Esophagus muscularis mucosa (tissue), 4 donors: Measurements from ENCODE around the gene TMED4. TPM values are rescaled to one million over a fixed set of nuclear protein-coding genes. Genes with fewer than 3 reads are reported as not detected.

ENCODE experiments used
- DNase-seq: peaks from one replicate; pipeline ENCODE4 v3.0.0-alpha.2; 2017; ENCODE audit errors: extremely low spot score
- H3K27ac ChIP-seq, 4 donors: fragments of 200-600 bp; sonication (generic); replicated peaks in 1 of 4; 1 replicate in 3 of 4; 2 replicates in 1 of 4; pipeline ENCODE4 v1.5.1; 2016 to 2019; ENCODE audit warnings: mild to moderate bottlenecking in 1 of 4
- H3K27me3 ChIP-seq, 4 donors: fragments of 200-600 bp; sonication (generic); one replicate each; pipeline versions ENCODE4 v1.5.1 to v1.6.0; 2016 to 2019
- H3K36me3 ChIP-seq, 4 donors: fragments of 200-600 bp; sonication (generic); one replicate each; pipeline ENCODE4 v1.5.1; 2016 to 2019
- H3K4me1 ChIP-seq, 4 donors: fragments of 200-600 bp; sonication (generic); one replicate each; pipeline ENCODE4 v1.5.1; 2016 to 2019
- H3K4me3 ChIP-seq, 4 donors: fragments of 200-600 bp; sonication (generic); 1 replicate in 2 of 4; 2 replicates in 2 of 4; pipeline ENCODE4 v1.5.1; 2016 to 2019; ENCODE audit warnings: mild to moderate bottlenecking in 4 of 4, moderate library complexity in 1 of 4
- H3K9me3 ChIP-seq, 4 donors: fragments of 200-600 bp; sonication (generic); 1 replicate in 3 of 4; 2 replicates in 1 of 4; pipeline ENCODE4 v1.5.1; 2016 to 2019
- EP300 ChIP-seq: sonication (generic); formaldehyde crosslinking; IDR thresholded peaks from one replicate; pipeline ENCODE4 v1.6.1; 2017; ENCODE audit warnings: antibody characterized with exemption
- POLR2A ChIP-seq: fragments of 450-650 bp; IDR thresholded peaks from one replicate; pipeline ENCODE4 v1.6.1; 2017; ENCODE audit warnings: antibody characterized with exemption, moderate library complexity, mild to moderate bottlenecking, low read depth
- POLR2AphosphoS5 ChIP-seq, 2 donors: sonication (generic); formaldehyde crosslinking; IDR thresholded peaks; one replicate each; pipeline ENCODE4 v1.6.1; 2017; ENCODE audit warnings: antibody characterized with exemption in 2 of 2
- WGBS: methylation state at CpG from one replicate; pipeline ENCODE4 v1.1.5; 2018; 5-methylcytosine and 5-hydroxymethylcytosine counted together
- intact Hi-C: fragments of 100-400 bp; cut with DNase I; formaldehyde crosslinking; loops from one replicate; pipeline ENCODE4 v1.15.1; 2023
- total RNA-seq, 4 donors: library from RNA; depleted of rRNA; stranded (reverse); fragments of >200 nt; gene quantifications; one replicate each; pipeline versions ENCODE4 v1.1.0 to v1.2.1, GENCODE V29; 2016
- TF ChIP-seq, protein P1 (sequence below), 3 experiments: fragments of 200-600 bp in 2 of 3; fragments of 450-650 bp in 1 of 3; sonication (generic) in 2 of 3; IDR thresholded peaks; one replicate each; pipeline ENCODE4 v1.5.1; 2017 to 2019; ENCODE audit warnings: antibody characterized with exemption in 3 of 3, mild to moderate bottlenecking in 2 of 3, moderate library complexity in 1 of 3

Gene TMED4
- total RNA-seq, 4 donors from 2014 or later = 82.3 to 154 (median 116) TPM

- intact Hi-C loops = no loop called here
- Histone ChIP-seq H3K27me3 (no peaks in the 10 kb centered on the region), H3K4me1 (no peaks in the 10 kb centered on the region), H3K4me3 (no peak overlapping the region), H3K27ac (no peak overlapping the region), H3K9me3 (no peaks in the 10 kb centered on the region), H3K36me3 (no peaks in the 10 kb centered on the region)
- TF ChIP-seq, protein P1, sequence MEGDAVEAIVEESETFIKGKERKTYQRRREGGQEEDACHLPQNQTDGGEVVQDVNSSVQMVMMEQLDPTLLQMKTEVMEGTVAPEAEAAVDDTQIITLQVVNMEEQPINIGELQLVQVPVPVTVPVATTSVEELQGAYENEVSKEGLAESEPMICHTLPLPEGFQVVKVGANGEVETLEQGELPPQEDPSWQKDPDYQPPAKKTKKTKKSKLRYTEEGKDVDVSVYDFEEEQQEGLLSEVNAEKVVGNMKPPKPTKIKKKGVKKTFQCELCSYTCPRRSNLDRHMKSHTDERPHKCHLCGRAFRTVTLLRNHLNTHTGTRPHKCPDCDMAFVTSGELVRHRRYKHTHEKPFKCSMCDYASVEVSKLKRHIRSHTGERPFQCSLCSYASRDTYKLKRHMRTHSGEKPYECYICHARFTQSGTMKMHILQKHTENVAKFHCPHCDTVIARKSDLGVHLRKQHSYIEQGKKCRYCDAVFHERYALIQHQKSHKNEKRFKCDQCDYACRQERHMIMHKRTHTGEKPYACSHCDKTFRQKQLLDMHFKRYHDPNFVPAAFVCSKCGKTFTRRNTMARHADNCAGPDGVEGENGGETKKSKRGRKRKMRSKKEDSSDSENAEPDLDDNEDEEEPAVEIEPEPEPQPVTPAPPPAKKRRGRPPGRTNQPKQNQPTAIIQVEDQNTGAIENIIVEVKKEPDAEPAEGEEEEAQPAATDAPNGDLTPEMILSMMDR (IDR thresholded peaks at IDR 0.05) = no peak
- TF ChIP-seq POLR2AphosphoS5 (IDR thresholded peaks at IDR 0.05) (no peak), POLR2A (no peak), EP300 (no peak)
- 53% methylated on average over 5 of the region's 5 CpGs for WGBS
- no peak for DNase-seq
Observed at GRCh38 chr7:44534087-44534486, 47.9 kb downstream of the TMED4 start.

GRCh38 chr7:44533301-44534055, 48.6 kb downstream of the TMED4 start:
- H3K27ac ChIP-seq = no peak overlapping the region
- H3K9me3 ChIP-seq = no peaks in the 10 kb centered on the region
- DNase-seq = no peak
- H3K27me3 ChIP-seq = no peaks in the 10 kb centered on the region
- 84% methylated on average over 8 of the region's 8 CpGs for WGBS
- TF ChIP-seq POLR2AphosphoS5 (IDR thresholded peaks at IDR 0.05) (no peak), POLR2A (no peak)
- intact Hi-C loops = no loop called here
- no peaks in the 10 kb centered on the region for H3K36me3 ChIP-seq
- H3K4me1 ChIP-seq = no peaks in the 10 kb centered on the region
- no peak overlapping the region for H3K4me3 ChIP-seq

GRCh38 chr7:44531421-44532380, 50.3 kb downstream of the TMED4 start:
- peak; percentile 74 for DNase-seq
- no peak overlapping the region for H3K27ac ChIP-seq
- peaks cover 0 to 11% (median 4%) of the 10 kb centered on the region in 4 donors for H3K9me3 ChIP-seq
- H3K4me1 ChIP-seq = no peaks in the 10 kb centered on the region
- H3K4me3 ChIP-seq = no peak overlapping the region
- intact Hi-C loops = no loop called here
- WGBS = 85% methylated on average over 11 of the region's 17 CpGs
- H3K27me3 ChIP-seq = no peaks in the 10 kb centered on the region
- no peaks in the 10 kb centered on the region for H3K36me3 ChIP-seq
- TF ChIP-seq, protein P1 (IDR thresholded peaks at IDR 0.05) = no peak
- TF ChIP-seq POLR2A (no peak), POLR2AphosphoS5 (IDR thresholded peaks at IDR 0.05) (no peak), EP300 (no peak)

DNA sequence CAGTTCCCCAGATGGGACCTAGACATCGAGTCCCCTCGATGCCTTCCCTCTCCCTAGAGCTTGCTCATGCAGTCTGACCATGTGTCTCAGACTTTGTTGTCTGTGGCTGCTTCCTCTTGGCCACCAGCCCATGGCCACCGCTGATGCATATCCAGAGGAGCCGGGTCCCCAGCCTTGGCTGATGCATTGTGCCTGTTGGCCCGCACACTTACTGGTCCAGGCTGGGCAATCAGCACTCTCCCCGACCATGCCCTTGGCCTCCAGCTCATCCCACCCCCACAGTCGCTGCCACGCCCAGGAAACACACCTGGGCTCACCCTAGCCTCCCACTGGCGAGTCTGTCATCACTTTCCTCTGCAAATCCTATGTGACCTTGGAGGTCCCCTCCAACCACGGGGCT, 51.0 kb downstream of the TMED4 start:
- TF ChIP-seq, protein P1 (IDR thresholded peaks at IDR 0.05) = no peak
- TF ChIP-seq POLR2AphosphoS5 (IDR thresholded peaks at IDR 0.05) (no peak), POLR2A (no peak), EP300 (no peak)

More for the DNA sequence above, 51.0 kb downstream of the TMED4 start:
- no peak for DNase-seq
- intact Hi-C loops = no loop called here
- no peak overlapping the region for H3K4me3 ChIP-seq
- WGBS = 81% methylated on average over 10 of the region's 10 CpGs
- no peak overlapping the region for H3K27ac ChIP-seq
- peaks cover 0 to 18% (median 8%) of the 10 kb centered on the region in 4 donors for H3K9me3 ChIP-seq
- no peaks in the 10 kb centered on the region for H3K36me3 ChIP-seq
- H3K4me1 ChIP-seq = no peaks in the 10 kb centered on the region
- H3K27me3 ChIP-seq = no peaks in the 10 kb centered on the region

Other genes starting within 250 kb of the TMED4 start
- 10 to 100 TPM; 44.9 to 92.4 (median 73.0) TPM for gene NUDCD3, start 91.6 kb downstream of the TMED4 start, total RNA-seq
- gene NPC1L1, start 40.9 kb downstream of the TMED4 start, total RNA-seq = under 1 TPM in 2 of 4 donors, not detected in 2; 0.17 to 0.57 TPM
- gene DDX56, start 8.3 kb downstream of the TMED4 start, total RNA-seq = 10 to 100 TPM; 35.3 to 54.2 (median 49.4) TPM
- 100 to 1,000 TPM; 135 to 184 (median 145) TPM for gene OGDH, start 24.4 kb upstream of the TMED4 start, total RNA-seq
- 10 to 100 TPM; 12.4 to 36.0 (median 28.4) TPM for gene ZMIZ2, start 166.6 kb upstream of the TMED4 start, total RNA-seq
- gene PPIA, start 214.4 kb upstream of the TMED4 start, total RNA-seq = 1,000 to 10,000 TPM; 1,223 to 1,666 (median 1,462) TPM